GM12878 (cell line): ENCODE results near the gene CLASP1. TPM values are rescaled to one million over a fixed set of nuclear protein-coding genes. Genes with fewer than 3 reads are reported as not detected.

Experiments used
- ATF7 ChIP-seq: fragments of 450-650 bp; IDR thresholded peaks from 2 replicates; pipeline ENCODE4 v1.6.1; 2016; ENCODE audit warnings: low read depth, mild to moderate bottlenecking
- CBX3 ChIP-seq: fragments of 200-600 bp; sonication (generic); IDR thresholded peaks from 2 replicates; pipeline ENCODE4 v1.6.1; 2016; ENCODE audit warnings: low read depth, borderline replicate concordance
- CEBPB ChIP-seq, 2 experiments: fragments of 150-350 bp in 1 of 2; IDR thresholded peaks; 2 replicates each; pipeline ENCODE4 v1.6.1; 2012 to 2014; ENCODE audit warnings: low read depth in 2 of 2, low read length in 2 of 2, borderline replicate concordance in 1 of 2, inconsistent platforms in 1 of 2
- CEBPZ ChIP-seq: fragments of 150-350 bp; IDR thresholded peaks from 2 replicates; pipeline ENCODE4 v1.6.1; 2016; ENCODE audit warnings: low read depth, low read length
- CHD1 ChIP-seq: IDR thresholded peaks from 2 replicates; pipeline ENCODE4 v1.6.1; 2012; ENCODE audit warnings: low read depth, low read length, improper control_type of control experiment
- E4F1 ChIP-seq: fragments of 450-650 bp; IDR thresholded peaks from 2 replicates; pipeline ENCODE4 v1.6.1; 2018; ENCODE audit warnings: borderline replicate concordance, mild to moderate bottlenecking; ENCODE audit not compliant: partially characterized antibody
- FOS ChIP-seq: IDR thresholded peaks from 3 replicates; pipeline ENCODE4 v1.6.1; 2011; ENCODE audit warnings: borderline replicate concordance; ENCODE audit not compliant: insufficient read length; ENCODE audit errors: extremely low read depth
- GATAD2B ChIP-seq: fragments of 450-650 bp; conservative IDR thresholded peaks from 2 replicates; pipeline ENCODE4 v1.6.1; 2017; ENCODE audit warnings: low read depth, mild to moderate bottlenecking, moderate library complexity
- JUND ChIP-seq: IDR thresholded peaks from 2 replicates; pipeline ENCODE4 v1.6.1; 2012; ENCODE audit warnings: low read depth, mild to moderate bottlenecking, low read length, improper control_type of control experiment, moderate library complexity
- KDM1A ChIP-seq: fragments of 200-600 bp; sonication (generic); IDR thresholded peaks from 2 replicates; pipeline ENCODE4 v1.6.1; 2016; ENCODE audit warnings: borderline replicate concordance
- NBN ChIP-seq: fragments of 450-650 bp; IDR thresholded peaks from 2 replicates; pipeline ENCODE4 v1.6.1; 2016
- NR2C2 ChIP-seq: IDR thresholded peaks from 2 replicates; pipeline ENCODE4 v1.6.1; 2011; ENCODE audit warnings: borderline replicate concordance, low read depth; ENCODE audit not compliant: control insufficient read depth, insufficient read length
- PAX8 ChIP-seq: fragments of 450-650 bp; IDR thresholded peaks from 2 replicates; pipeline ENCODE4 v1.6.1; 2017; ENCODE audit warnings: mild to moderate bottlenecking, moderate library complexity
- RELA ChIP-seq: fragments of 450-650 bp; IDR thresholded peaks from 2 replicates; pipeline ENCODE4 v1.8.0; 2014; ENCODE audit warnings: borderline replicate concordance; ENCODE audit not compliant: partially characterized antibody
- RELB ChIP-seq: fragments of 450-650 bp; IDR thresholded peaks from 2 replicates; pipeline ENCODE4 v1.6.1; 2017; ENCODE audit warnings: low read depth, mild to moderate bottlenecking, moderate library complexity
- SIX5 ChIP-seq: IDR thresholded peaks from 2 replicates; pipeline ENCODE4 v1.6.1; 2011; ENCODE audit warnings: mild to moderate bottlenecking, low read depth, low read length, moderate library complexity; ENCODE audit not compliant: severe bottlenecking
- SKIL ChIP-seq: fragments of 450-650 bp; IDR thresholded peaks from 2 replicates; pipeline ENCODE4 v1.6.1; 2017; ENCODE audit warnings: mild to moderate bottlenecking, low read depth, inconsistent platforms; ENCODE audit not compliant: poor library complexity, severe bottlenecking
- SMAD5 ChIP-seq: IDR thresholded peaks from 2 replicates; pipeline ENCODE4 v1.6.1; 2016; ENCODE audit warnings: antibody characterized with exemption, low read depth
- SPI1 ChIP-seq: IDR thresholded peaks from 2 replicates; pipeline ENCODE4 v1.6.1; 2011; ENCODE audit warnings: low read depth, mild to moderate bottlenecking, low read length, moderate library complexity, borderline replicate concordance; ENCODE audit not compliant: insufficient read depth
- ZBED1 ChIP-seq: IDR thresholded peaks from 2 replicates; pipeline ENCODE4 v1.6.1; 2016; ENCODE audit warnings: borderline replicate concordance
- ZNF622 ChIP-seq: fragments of 450-650 bp; IDR thresholded peaks from 2 replicates; pipeline ENCODE4 v1.6.1; 2017; ENCODE audit warnings: mild to moderate bottlenecking, inconsistent platforms
- polyA plus RNA-seq, 11 experiments: library from polyadenylated mRNA; depleted of rRNA in 4 of 11; unstranded in 6 of 11; stranded (reverse) in 5 of 11; fragments of >200 nt; fragmentation: Nextera tagmentation in 4 of 11; fragmentation: Illumina TruSeq in 1 of 11; extraction: Ambion mirVana in 4 of 11; extraction: Trizol in 1 of 11; gene quantifications; 1 replicate in 1 of 11; 2 replicates in 10 of 11; pipeline versions ENCODE4 v1.2.1 to v1.2.3, GENCODE V29; 2011 to 2016; ENCODE audit warnings: inconsistent platforms in 2 of 11, missing spikeins in 2 of 11, low read depth in 1 of 11
- total RNA-seq, 4 experiments: library from RNA; depleted of rRNA in 3 of 4; stranded (reverse); fragments of >200 nt in 3 of 4; fragmentation: Illumina TruSeq in 1 of 4; extraction: Trizol in 1 of 4; gene quantifications; 2 replicates each; pipeline versions ENCODE4 v1.2.1 to v1.2.3, GENCODE V29; 2013 to 2021

The CLASP1 gene
- total and polyA plus RNA-seq, 10 of the 15 experiments (the other 5 are each of a cell fraction or from before 2014, with no cell fraction given), result 1.4 to 62.4 (median 32.9) TPM

- TF ChIP-seq CHD1, result 0 out of 2 replicates have a peak, but pooled peaks have one; percentile 41
- no peak for TF ChIP-seq KDM1A
- peak; percentile 25; the same call in 1 of the 2 replicates for TF ChIP-seq CEBPZ
- peak; percentile 86 for TF ChIP-seq ZBED1
- TF ChIP-seq GATAD2B, result peak; percentile 71
- no peak for TF ChIP-seq CBX3
- no peak for TF ChIP-seq SIX5
- TF ChIP-seq RELB, result peak; percentile 90
- peak; percentile 55; the same call in 1 of the 2 replicates for TF ChIP-seq SPI1
- no peak for TF ChIP-seq ZNF622
- TF ChIP-seq RELA, result peak; percentile 76
- no peak for TF ChIP-seq NR2C2
- TF ChIP-seq JUND, result no peak
- TF ChIP-seq ATF7, result peak; percentile 74
- peak; percentile 85; the same call in 1 of the 2 replicates for TF ChIP-seq PAX8
- TF ChIP-seq SMAD5, result peak; percentile 51; the same call in 1 of the 2 replicates
- peak; percentile 98 for TF ChIP-seq E4F1
- TF ChIP-seq FOS, result no peak
- no peak for TF ChIP-seq CEBPB (IDR thresholded peaks at IDR 0.05; ENCODE audit: borderline replicate concordance in 1 of 2, low read depth in 2 of 2, low read length in 2 of 2)
- TF ChIP-seq NBN, result peak; percentile 96
- TF ChIP-seq SKIL, result peak; percentile 74
Observed at GRCh38 chr2:121649596-121650314, 493 bp upstream of the CLASP1 start (continued).
